Keratinocyte (primary cell): ENCODE data around the gene CLSTN1.

Experiments used
- CTCF ChIP-seq, 3 experiments: IDR thresholded peaks in 1 of 3; conservative IDR thresholded peaks in 1 of 3; optimal IDR thresholded peaks in 1 of 3; 2 replicates in 2 of 3; 3 replicates in 1 of 3; pipeline versions ENCODE3 to v1.5.1; 2011; ENCODE audit warnings: low read length in 3 of 3, mild to moderate bottlenecking in 3 of 3, moderate library complexity in 2 of 3, control low read depth in 1 of 3, inconsistent platforms in 1 of 3; ENCODE audit not compliant: insufficient read depth in 2 of 3; ENCODE audit errors: extremely low read depth in 1 of 3
- EZH2 ChIP-seq: IDR thresholded peaks from one replicate; pipeline ENCODE4 v1.6.1; 2012; ENCODE audit warnings: inconsistent platforms, mild to moderate bottlenecking, low read length, moderate library complexity

GRCh38 chr1:9825093-9826074, 1.6 kb upstream of the CLSTN1 start:
- TF ChIP-seq CTCF (optimal IDR thresholded peaks at IDR 0.05 in 1 of 3, IDR thresholded peaks at IDR 0.05 in 1 of 3, conservative IDR thresholded peaks at IDR 0.05 in 1 of 3; ENCODE audit: extremely low read depth in 1 of 3, insufficient read depth in 2 of 3, low read length in 3 of 3), result peak in 2 of 3 experiments; percentile 10 to 21
- no peak for TF ChIP-seq EZH2
